GM12874 (cell line): ENCODE data around the gene SERPINA10.

Source experiments
- CTCF ChIP-seq: IDR thresholded peaks from 2 replicates; pipeline ENCODE4 v1.5.1; 2011; ENCODE audit warnings: low read depth, mild to moderate bottlenecking, control low read depth, low read length, moderate library complexity; ENCODE audit not compliant: insufficient read depth

The SERPINA10 gene

DNA sequence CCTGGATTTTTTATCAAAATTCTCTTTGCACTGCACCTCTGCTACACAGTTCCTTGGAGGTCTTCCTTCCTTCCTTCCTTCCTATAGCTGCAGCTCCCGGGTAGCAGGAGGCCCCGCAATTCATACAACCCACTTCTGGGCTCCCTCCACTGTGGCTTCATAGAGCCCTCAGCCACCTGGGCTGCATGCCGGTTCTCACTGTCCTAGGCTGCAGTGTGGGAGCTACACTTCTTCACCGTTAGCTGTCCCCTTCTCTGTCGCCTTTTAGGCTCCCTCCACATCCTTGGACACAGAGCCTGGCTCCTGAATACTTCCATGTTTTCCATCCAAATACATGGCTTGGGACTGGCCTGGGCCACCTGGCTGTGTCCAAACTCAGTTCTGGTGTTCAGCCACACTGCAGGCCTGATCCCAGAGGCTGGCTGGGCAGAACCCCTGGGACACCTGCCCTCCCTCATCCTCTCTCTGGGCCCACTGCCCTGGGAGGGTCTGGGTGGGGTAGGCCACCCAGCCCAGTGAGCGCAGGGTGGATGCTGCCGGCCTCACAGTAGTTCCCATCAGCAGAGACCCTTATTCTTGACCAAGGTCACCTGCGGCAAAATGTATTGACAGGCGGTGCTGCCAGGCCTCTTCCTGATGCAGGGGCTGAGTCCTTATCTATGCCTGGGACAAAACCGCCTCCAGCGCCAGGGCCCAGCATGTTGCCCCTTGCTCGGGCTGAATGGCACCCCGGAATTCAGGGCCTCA, 1.7 kb downstream of the SERPINA10 start:
- TF ChIP-seq CTCF, result no peak

DNA sequence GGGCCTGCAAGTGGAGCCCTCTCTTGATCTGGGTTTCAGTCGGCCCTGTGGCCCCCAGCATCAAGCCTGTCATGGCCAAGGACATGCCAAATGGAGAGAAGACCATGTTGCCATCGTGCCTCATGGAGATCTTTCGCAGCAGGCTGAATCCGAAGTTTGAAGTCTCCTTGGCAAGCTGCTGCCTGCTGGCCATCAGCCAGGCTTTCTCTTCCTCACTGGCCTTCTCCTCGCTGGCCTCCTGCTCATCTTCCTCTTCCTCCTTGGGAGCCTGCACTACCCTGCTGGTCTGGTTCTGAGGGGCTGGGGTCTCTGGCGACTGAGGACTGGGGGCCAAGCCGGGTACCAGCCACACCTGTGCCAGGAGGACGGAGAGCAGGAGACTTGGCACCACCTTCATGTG, 2.9 kb downstream of the SERPINA10 start:
- TF ChIP-seq CTCF, result no peak

GRCh38 chr14:94288610-94289465, 4.2 kb downstream of the SERPINA10 start:
- TF ChIP-seq CTCF, result no peak

GRCh38 chr14:94285158-94285557, 7.9 kb downstream of the SERPINA10 start:
- no peak for TF ChIP-seq CTCF

- TF ChIP-seq CTCF, result no peak
These were observed 8.8 kb downstream of the SERPINA10 start for GRCh38 chr14:94284221-94284620.

- TF ChIP-seq CTCF, result no peak
These were observed 9.9 kb downstream of the SERPINA10 start for GRCh38 chr14:94282991-94283723.

DNA sequence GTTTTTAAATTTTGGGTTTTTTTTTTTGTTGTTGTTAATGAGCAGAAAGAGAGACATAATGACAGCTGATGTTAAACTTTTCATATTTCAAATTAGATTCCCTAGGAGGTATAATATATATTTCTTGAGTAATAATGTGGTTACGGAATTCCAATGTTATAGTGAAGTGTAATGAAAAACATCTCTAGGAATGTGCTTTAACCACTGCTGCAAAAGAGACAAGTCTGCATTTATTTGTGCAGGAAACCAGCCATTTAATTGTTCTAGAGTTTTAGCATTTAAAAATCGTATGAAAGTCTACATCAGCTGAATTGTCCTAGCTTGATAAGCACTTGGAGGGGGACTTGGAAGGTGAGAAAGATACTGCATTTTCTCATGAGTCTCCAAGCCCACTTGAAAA, 14.3 kb downstream of the SERPINA10 start:
- no peak for TF ChIP-seq CTCF
